ENCODE results near the gene ADAM29.

- TF ChIP-seq EP300 (IDR thresholded peaks at IDR 0.05) (no peak), POLR2A (IDR thresholded peaks at IDR 0.05) (no peak), POLR2AphosphoS5 (IDR thresholded peaks at IDR 0.05) (no peak)
- TF ChIP-seq, protein P1, sequence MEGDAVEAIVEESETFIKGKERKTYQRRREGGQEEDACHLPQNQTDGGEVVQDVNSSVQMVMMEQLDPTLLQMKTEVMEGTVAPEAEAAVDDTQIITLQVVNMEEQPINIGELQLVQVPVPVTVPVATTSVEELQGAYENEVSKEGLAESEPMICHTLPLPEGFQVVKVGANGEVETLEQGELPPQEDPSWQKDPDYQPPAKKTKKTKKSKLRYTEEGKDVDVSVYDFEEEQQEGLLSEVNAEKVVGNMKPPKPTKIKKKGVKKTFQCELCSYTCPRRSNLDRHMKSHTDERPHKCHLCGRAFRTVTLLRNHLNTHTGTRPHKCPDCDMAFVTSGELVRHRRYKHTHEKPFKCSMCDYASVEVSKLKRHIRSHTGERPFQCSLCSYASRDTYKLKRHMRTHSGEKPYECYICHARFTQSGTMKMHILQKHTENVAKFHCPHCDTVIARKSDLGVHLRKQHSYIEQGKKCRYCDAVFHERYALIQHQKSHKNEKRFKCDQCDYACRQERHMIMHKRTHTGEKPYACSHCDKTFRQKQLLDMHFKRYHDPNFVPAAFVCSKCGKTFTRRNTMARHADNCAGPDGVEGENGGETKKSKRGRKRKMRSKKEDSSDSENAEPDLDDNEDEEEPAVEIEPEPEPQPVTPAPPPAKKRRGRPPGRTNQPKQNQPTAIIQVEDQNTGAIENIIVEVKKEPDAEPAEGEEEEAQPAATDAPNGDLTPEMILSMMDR (IDR thresholded peaks at IDR 0.05): no peak
These were observed 75.8 kb downstream of the ADAM29 start for GRCh38 chr4:174993916-174994315.

All from sigmoid colon (tissue), 4 donors.